ENCODE measurements around the gene FAF1.

The FAF1 gene

DNA sequence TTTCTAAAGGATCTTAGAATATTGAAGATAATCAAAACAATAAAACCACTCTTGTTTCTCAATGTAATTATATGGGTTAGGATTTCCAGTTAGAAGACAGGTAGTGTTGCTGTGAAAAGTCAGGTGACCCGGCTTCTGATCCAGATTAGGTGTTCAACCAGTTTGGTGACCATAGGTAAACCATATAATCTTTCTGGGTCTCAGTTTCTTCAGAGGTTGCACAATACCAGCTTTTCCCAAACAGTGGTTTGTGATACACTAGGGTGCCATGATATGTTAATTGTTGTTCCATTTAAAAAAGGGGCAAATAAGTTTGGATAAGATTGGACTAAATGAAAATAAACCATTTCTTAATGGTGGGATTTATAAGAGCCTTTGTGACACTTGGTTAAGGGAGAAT lies 472.3 kb downstream of the FAF1 start:
- DNase-seq = no peak
- TF ChIP-seq, protein P1, sequence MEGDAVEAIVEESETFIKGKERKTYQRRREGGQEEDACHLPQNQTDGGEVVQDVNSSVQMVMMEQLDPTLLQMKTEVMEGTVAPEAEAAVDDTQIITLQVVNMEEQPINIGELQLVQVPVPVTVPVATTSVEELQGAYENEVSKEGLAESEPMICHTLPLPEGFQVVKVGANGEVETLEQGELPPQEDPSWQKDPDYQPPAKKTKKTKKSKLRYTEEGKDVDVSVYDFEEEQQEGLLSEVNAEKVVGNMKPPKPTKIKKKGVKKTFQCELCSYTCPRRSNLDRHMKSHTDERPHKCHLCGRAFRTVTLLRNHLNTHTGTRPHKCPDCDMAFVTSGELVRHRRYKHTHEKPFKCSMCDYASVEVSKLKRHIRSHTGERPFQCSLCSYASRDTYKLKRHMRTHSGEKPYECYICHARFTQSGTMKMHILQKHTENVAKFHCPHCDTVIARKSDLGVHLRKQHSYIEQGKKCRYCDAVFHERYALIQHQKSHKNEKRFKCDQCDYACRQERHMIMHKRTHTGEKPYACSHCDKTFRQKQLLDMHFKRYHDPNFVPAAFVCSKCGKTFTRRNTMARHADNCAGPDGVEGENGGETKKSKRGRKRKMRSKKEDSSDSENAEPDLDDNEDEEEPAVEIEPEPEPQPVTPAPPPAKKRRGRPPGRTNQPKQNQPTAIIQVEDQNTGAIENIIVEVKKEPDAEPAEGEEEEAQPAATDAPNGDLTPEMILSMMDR (IDR thresholded peaks at IDR 0.05) = no peak
- H3K36me3 Mint-ChIP-seq (ENCODE audit: low read depth) = peaks cover 19% of the 10 kb centered on the region
- no peak overlapping the region for H3K4me3 Mint-ChIP-seq
- no peaks in the 10 kb centered on the region for H3K9me3 Mint-ChIP-seq
- no peak overlapping the region for H3K27ac Mint-ChIP-seq
- H3K4me1 Mint-ChIP-seq = no peaks in the 10 kb centered on the region
- no peaks in the 10 kb centered on the region for H3K27me3 Mint-ChIP-seq (ENCODE audit: low read depth, poor library complexity)

DNA sequence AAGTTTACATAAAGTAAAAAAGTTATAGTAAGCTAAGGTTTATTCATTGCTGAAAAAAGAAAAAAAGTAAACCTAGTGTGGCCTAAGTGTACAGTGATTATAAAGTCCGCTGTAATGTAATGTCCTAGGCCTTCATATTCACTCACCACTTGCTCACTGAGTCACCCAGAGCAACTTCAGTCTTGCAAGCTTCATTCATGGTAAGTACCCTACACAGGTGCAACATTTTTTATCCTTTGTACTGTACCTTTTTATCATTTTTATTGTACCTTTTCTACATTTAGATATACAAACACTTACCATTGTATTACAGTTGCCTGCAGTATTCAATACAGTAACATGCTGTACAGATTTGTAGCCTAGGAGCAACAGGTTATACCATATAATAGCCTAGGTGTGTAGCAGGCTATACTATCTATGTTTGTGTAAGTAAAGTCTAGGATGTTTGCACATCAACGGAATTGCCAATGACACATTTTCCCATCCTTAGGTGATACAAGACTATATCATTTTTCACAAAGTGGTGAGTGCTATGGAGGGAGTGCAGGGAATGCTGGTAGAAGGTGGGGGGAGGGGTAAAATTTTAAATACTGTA lies 478.8 kb downstream of the FAF1 start:
- no peak overlapping the region for H3K27ac Mint-ChIP-seq
- H3K4me3 Mint-ChIP-seq = no peak overlapping the region
- TF ChIP-seq, protein P1 (IDR thresholded peaks at IDR 0.05) = no peak
- H3K9me3 Mint-ChIP-seq = no peaks in the 10 kb centered on the region
- H3K4me1 Mint-ChIP-seq = no peaks in the 10 kb centered on the region
- no peaks in the 10 kb centered on the region for H3K27me3 Mint-ChIP-seq (ENCODE audit: low read depth, poor library complexity)
- no peaks in the 10 kb centered on the region for H3K36me3 Mint-ChIP-seq (ENCODE audit: low read depth)
- no peak for DNase-seq

DNA sequence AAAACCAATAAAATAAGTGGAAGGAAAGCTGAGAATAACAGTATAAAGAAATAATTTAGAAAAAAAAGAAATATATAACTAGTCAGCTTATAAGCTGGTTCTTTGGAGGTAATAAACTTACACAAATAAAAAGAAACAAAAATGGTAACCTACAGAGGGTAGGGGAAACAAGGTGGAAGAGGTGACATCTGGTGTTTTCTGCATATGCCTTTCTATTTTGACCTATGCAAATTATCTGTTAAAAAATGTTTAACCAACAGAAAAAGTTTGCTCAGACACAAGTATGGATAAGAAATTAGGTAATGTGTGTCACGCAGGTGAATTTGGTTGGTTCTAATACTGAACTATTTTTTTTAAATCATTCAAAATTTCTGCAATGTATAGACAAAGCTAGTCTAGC lies 483.3 kb downstream of the FAF1 start:
- Mint-ChIP-seq H3K4me1 (no peaks in the 10 kb centered on the region), H3K36me3 (ENCODE audit: low read depth) (peaks cover 12% of the 10 kb centered on the region), H3K27me3 (ENCODE audit: low read depth, poor library complexity) (peaks cover 4% of the 10 kb centered on the region), H3K4me3 (no peak overlapping the region), H3K9me3 (no peaks in the 10 kb centered on the region), H3K27ac (no peak overlapping the region)
- DNase-seq = no peak
- TF ChIP-seq, protein P1 (IDR thresholded peaks at IDR 0.05) = no peak

DNA sequence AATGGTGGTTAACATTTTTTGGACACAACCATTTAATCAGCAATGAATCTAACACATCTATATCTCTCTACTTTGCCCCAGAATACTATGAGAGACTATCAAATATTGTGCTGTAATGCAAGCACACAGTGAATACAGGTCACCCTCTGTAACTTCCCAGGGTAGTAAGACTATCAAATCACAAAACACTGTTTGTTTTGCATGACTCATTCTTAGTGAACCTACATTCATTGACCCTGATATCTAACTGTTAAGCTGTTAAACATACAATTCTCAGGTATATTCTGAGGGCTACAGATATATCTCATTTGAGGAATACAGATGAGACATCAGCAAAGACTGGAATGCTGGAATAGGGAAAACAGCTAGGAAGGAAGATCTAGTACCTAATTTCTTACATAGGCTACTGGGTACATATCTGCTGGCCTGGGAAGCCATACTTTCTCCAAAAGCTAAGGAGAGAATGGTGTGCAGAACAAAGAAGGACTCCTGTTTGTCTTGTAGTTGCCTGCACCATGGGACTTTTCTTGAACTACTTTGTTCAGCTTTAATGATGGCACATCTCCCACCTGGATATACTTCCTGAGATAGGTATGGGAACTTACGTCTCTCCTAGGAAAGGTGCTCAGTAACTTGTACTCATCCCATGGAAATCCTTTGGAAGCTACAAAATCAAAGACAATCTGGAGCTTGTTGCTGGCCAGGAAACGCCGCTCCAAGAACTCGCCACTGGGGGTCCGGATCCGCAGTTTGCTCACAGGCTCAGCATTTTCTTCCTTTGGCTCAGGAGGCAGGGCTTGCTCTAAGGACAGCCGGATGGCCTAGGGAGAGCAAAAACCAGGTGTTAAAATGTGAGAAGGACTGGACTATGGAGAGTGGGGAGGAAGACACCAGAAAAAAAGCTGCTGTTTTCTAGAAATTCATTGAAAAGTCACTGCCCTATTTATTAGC lies 484.9 kb downstream of the FAF1 start:
- H3K27ac Mint-ChIP-seq = no peak overlapping the region

DNA sequence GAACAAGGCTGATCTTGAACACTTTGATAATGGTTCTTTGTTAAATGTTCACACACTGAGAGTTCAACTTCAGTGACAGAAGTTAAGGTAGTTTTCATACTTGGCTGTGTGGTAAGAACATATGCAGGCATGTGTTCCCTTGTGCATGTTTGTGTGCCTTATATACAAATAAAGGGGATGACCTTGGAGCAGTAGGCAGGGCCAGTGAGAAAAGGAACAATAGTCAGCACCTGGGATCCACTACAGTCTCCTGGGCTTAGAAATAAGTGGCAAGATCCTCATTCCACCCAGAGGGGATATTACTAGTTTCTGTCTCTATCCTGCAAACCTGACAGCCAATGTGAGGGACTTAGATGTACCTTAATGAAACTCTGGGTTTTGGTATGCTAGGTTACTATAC lies 486.6 kb downstream of the FAF1 start:
- no peak for DNase-seq
- TF ChIP-seq, protein P1 (IDR thresholded peaks at IDR 0.05) = no peak
- H3K4me3 Mint-ChIP-seq = no peak overlapping the region
- H3K36me3 Mint-ChIP-seq (ENCODE audit: low read depth) = peaks cover 12% of the 10 kb centered on the region
- no peaks in the 10 kb centered on the region for H3K9me3 Mint-ChIP-seq
- H3K27me3 Mint-ChIP-seq (ENCODE audit: low read depth, poor library complexity) = peaks cover 4% of the 10 kb centered on the region
- H3K4me1 Mint-ChIP-seq = no peaks in the 10 kb centered on the region
- H3K27ac Mint-ChIP-seq = no peak overlapping the region

More for the DNA sequence above, 484.9 kb downstream of the FAF1 start:
- H3K36me3 Mint-ChIP-seq (ENCODE audit: low read depth) = peaks cover 12% of the 10 kb centered on the region
- H3K4me1 Mint-ChIP-seq = no peaks in the 10 kb centered on the region
- no peaks in the 10 kb centered on the region for H3K9me3 Mint-ChIP-seq
- H3K27me3 Mint-ChIP-seq (ENCODE audit: low read depth, poor library complexity) = peaks cover 4% of the 10 kb centered on the region
- no peak for DNase-seq
- no peak overlapping the region for H3K4me3 Mint-ChIP-seq
- TF ChIP-seq, protein P1 (IDR thresholded peaks at IDR 0.05) = no peak
